Endodermal cell (in vitro differentiated cells): ENCODE results near the gene PDE3A. TPM values are rescaled to one million over a fixed set of nuclear protein-coding genes. Genes with fewer than 3 reads are reported as not detected.

ENCODE experiments used
- DNase-seq: peaks from one replicate; pipeline ENCODE4 v3.0.0-alpha.2; 2017
- H3K27ac ChIP-seq: 2 replicates; pipeline ENCODE4 v1.5.1; 2013; ENCODE audit warnings: mild to moderate bottlenecking, low read depth, low read length, moderate library complexity
- H3K27me3 ChIP-seq: 2 replicates; pipeline ENCODE4 v1.6.1; 2013; ENCODE audit warnings: mild to moderate bottlenecking, low read length, moderate library complexity; ENCODE audit not compliant: insufficient read depth, control insufficient read depth, poor library complexity, severe bottlenecking
- H3K36me3 ChIP-seq: 2 replicates; pipeline ENCODE4 v1.7.0; 2013; ENCODE audit warnings: mild to moderate bottlenecking, low read length, moderate library complexity; ENCODE audit not compliant: control insufficient read depth, insufficient read depth
- H3K4me1 ChIP-seq: one replicate; pipeline ENCODE4 v1.7.0; 2013; ENCODE audit warnings: low read length; ENCODE audit not compliant: control insufficient read depth, insufficient read depth
- H3K4me3 ChIP-seq: 2 replicates; pipeline ENCODE4 v1.5.1; 2013; ENCODE audit warnings: mild to moderate bottlenecking, low read length, moderate library complexity
- H3K9ac ChIP-seq: 2 replicates; pipeline ENCODE4 v1.6.1; 2013; ENCODE audit warnings: mild to moderate bottlenecking, low read length, moderate library complexity; ENCODE audit not compliant: poor library complexity, severe bottlenecking; ENCODE audit errors: extremely low read depth
- H3K9me3 ChIP-seq: 2 replicates; pipeline ENCODE4 v1.6.1; 2013; ENCODE audit warnings: mild to moderate bottlenecking, low read length, moderate library complexity; ENCODE audit not compliant: control insufficient read depth
- H3K27ac Mint-ChIP-seq: 2 replicates; pipeline ENCODE4 v1.8.0; 2020; ENCODE audit warnings: mixed read lengths
- H3K27me3 Mint-ChIP-seq: 2 replicates; pipeline ENCODE4 v1.8.0; 2021; ENCODE audit warnings: mild to moderate bottlenecking, mixed read lengths; ENCODE audit not compliant: insufficient read depth
- H3K36me3 Mint-ChIP-seq: 2 replicates; pipeline ENCODE4 v1.8.0; 2020; ENCODE audit warnings: low read depth, mixed read lengths
- H3K4me1 Mint-ChIP-seq: 2 replicates; pipeline ENCODE4 v1.8.0; 2020; ENCODE audit warnings: mixed read lengths
- H3K4me3 Mint-ChIP-seq: 2 replicates; pipeline ENCODE4 v1.8.0; 2020; ENCODE audit warnings: mild to moderate bottlenecking, moderate library complexity, mixed read lengths
- H3K9me3 Mint-ChIP-seq: 2 replicates; pipeline ENCODE4 v1.8.0; 2020; ENCODE audit warnings: mild to moderate bottlenecking, mixed read lengths
- CTCF ChIP-seq: fragments of 200-600 bp; sonication (generic); conservative IDR thresholded peaks from 2 replicates; pipeline ENCODE4 v1.5.0; 2021; ENCODE audit warnings: antibody characterized with exemption, mild to moderate bottlenecking
- WGBS, 2 experiments: methylation state at CpG; one replicate each; pipeline versions ENCODE4 v1.1.5 to v1.1.7; 2013; ENCODE audit warnings: missing lambda C conversion rate in 2 of 2, mixed read lengths in 1 of 2; ENCODE audit not compliant: insufficient coverage in 1 of 2, insufficient read length in 1 of 2; 5-methylcytosine and 5-hydroxymethylcytosine counted together
- total RNA-seq, 2 donors: library from RNA; stranded (reverse); fragmentation: NEBNext Ultra II Directional in 1 of 2; extraction: Animal tissue kit (Norgen Biotek cat#: 25700) in 1 of 2; gene quantifications; 2 replicates in 1 of 2; 3 replicates in 1 of 2; pipeline ENCODE4 v1.2.1, GENCODE V29; 2021

Gene PDE3A
- total RNA-seq, 2 donors from 2014 or later: 0.62 to 1.8 TPM

GRCh38 chr12:20398686-20399085 lies 30.3 kb downstream of the PDE3A start:
- Histone ChIP-seq H3K4me1 (no peaks in the 10 kb centered on the region), H3K36me3 (no peaks in the 10 kb centered on the region), H3K9me3 (no peaks in the 10 kb centered on the region), H3K4me3 (no peak overlapping the region), H3K27me3 (no peaks in the 10 kb centered on the region), H3K27ac (no peak overlapping the region), H3K9ac (no peak overlapping the region)
- Mint-ChIP-seq H3K4me1 (peaks cover 5% of the 10 kb centered on the region), H3K9me3 (no peaks in the 10 kb centered on the region), H3K27me3 (peaks cover 1% of the 10 kb centered on the region), H3K4me3 (no peak overlapping the region), H3K36me3 (no peaks in the 10 kb centered on the region), H3K27ac (no peak overlapping the region)
- 94% methylated on average over 2 of the region's 2 CpGs; no CpG with 5 or more reads in 1 of the 2 experiments for WGBS, 2 experiments
- no peak for TF ChIP-seq CTCF
- DNase-seq: no peak

GRCh38 chr12:20400003-20400402 lies 31.7 kb downstream of the PDE3A start:
- no peak for TF ChIP-seq CTCF
- no peaks in the 10 kb centered on the region for H3K36me3 Mint-ChIP-seq
- H3K4me1 ChIP-seq: no peaks in the 10 kb centered on the region
- no peak overlapping the region for H3K4me3 ChIP-seq
- no peaks in the 10 kb centered on the region for H3K9me3 Mint-ChIP-seq
- no peaks in the 10 kb centered on the region for H3K27me3 ChIP-seq
- no peak for DNase-seq
- no peak overlapping the region for H3K9ac ChIP-seq
- H3K27me3 Mint-ChIP-seq: no peaks in the 10 kb centered on the region
- H3K27ac ChIP-seq: no peak overlapping the region
- H3K27ac Mint-ChIP-seq: no peak overlapping the region
- H3K36me3 ChIP-seq: no peaks in the 10 kb centered on the region
- WGBS, 2 experiments: 93 to 95% methylated on average over 4 to 5 of the region's 6 CpGs
- H3K4me1 Mint-ChIP-seq: peaks cover 11% of the 10 kb centered on the region
- H3K4me3 Mint-ChIP-seq: no peak overlapping the region
- no peaks in the 10 kb centered on the region for H3K9me3 ChIP-seq

- no peak for TF ChIP-seq CTCF
- Mint-ChIP-seq H3K9me3 (no peaks in the 10 kb centered on the region), H3K4me3 (no peak overlapping the region), H3K4me1 (peaks cover 15% of the 10 kb centered on the region), H3K27ac (no peak overlapping the region), H3K36me3 (no peaks in the 10 kb centered on the region), H3K27me3 (no peaks in the 10 kb centered on the region)
- 52% methylated on average over 2 of the region's 2 CpGs; no CpG with 5 or more reads in 1 of the 2 experiments for WGBS, 2 experiments
- Histone ChIP-seq H3K27me3 (no peaks in the 10 kb centered on the region), H3K36me3 (no peaks in the 10 kb centered on the region), H3K4me3 (no peak overlapping the region), H3K4me1 (no peaks in the 10 kb centered on the region), H3K9ac (no peak overlapping the region), H3K27ac (no peak overlapping the region), H3K9me3 (no peaks in the 10 kb centered on the region)
- DNase-seq: no peak
Measured at GRCh38 chr12:20403230-20403629, 34.9 kb downstream of the PDE3A start.
